Fibroblast of lung (primary cell): ENCODE results near the gene TNIK. TPM values are rescaled to one million over a fixed set of nuclear protein-coding genes. Genes with fewer than 3 reads are reported as not detected.
A peak's percentile ranks its signal among the peaks of the same experiment; 100 is the strongest.

ENCODE experiments used
- DNase-seq, 2 donors: peaks; one replicate each; pipeline versions ENCODE4 v3.0.0 to v3.0.0-alpha.2; 2010; ENCODE audit warnings: low read depth in 2 of 2
- H2AFZ ChIP-seq: 2 replicates; pipeline ENCODE4 v1.5.1; 2012; ENCODE audit warnings: low read length, control low read depth, inconsistent platforms
- H3K27ac ChIP-seq: 2 replicates; pipeline ENCODE4 v1.5.1; 2011; ENCODE audit warnings: low read length, control low read depth; ENCODE audit not compliant: insufficient read depth
- H3K27me3 ChIP-seq: 2 replicates; pipeline ENCODE4 v1.5.1; 2011; ENCODE audit warnings: mild to moderate bottlenecking, low read length; ENCODE audit not compliant: control insufficient read depth, insufficient read depth
- H3K36me3 ChIP-seq: 2 replicates; pipeline ENCODE4 v1.5.1; 2011; ENCODE audit warnings: low read length; ENCODE audit not compliant: control insufficient read depth, insufficient read depth
- H3K4me1 ChIP-seq: 2 replicates; pipeline ENCODE4 v1.5.1; 2011; ENCODE audit warnings: low read length; ENCODE audit not compliant: control insufficient read depth, insufficient read depth; ENCODE audit errors: extremely low read depth
- H3K4me2 ChIP-seq: 2 replicates; pipeline ENCODE4 v1.5.1; 2011; ENCODE audit warnings: low read length, control low read depth; ENCODE audit not compliant: insufficient read depth; ENCODE audit errors: extremely low read depth
- H3K4me3 ChIP-seq, 4 experiments: fragments of 200-600 bp in 1 of 4; sonication (generic) in 1 of 4; replicated peaks in 1 of 4; 2 replicates each; pipeline ENCODE4 v1.5.1; 2011 to 2016; ENCODE audit warnings: low read length in 4 of 4, low read depth in 3 of 4, mild to moderate bottlenecking in 3 of 4, control low read depth in 2 of 4, inconsistent platforms in 1 of 4, mixed read lengths in 1 of 4; ENCODE audit not compliant: insufficient read depth in 1 of 4; ENCODE audit errors: control extremely low read depth in 1 of 4
- H3K79me2 ChIP-seq: 2 replicates; pipeline ENCODE4 v1.5.1; 2012; ENCODE audit warnings: mild to moderate bottlenecking, low read length, inconsistent platforms; ENCODE audit not compliant: control insufficient read depth, insufficient read depth
- H3K9ac ChIP-seq: 2 replicates; pipeline ENCODE4 v1.5.1; 2011; ENCODE audit warnings: mild to moderate bottlenecking, low read length, control low read depth; ENCODE audit not compliant: insufficient read depth
- H3K9me3 ChIP-seq: 2 replicates; pipeline ENCODE4 v1.5.1; 2012; ENCODE audit warnings: low read depth, low read length; ENCODE audit not compliant: control insufficient read depth, insufficient read depth
- H4K20me1 ChIP-seq: 2 replicates; pipeline ENCODE4 v1.5.1; 2011; ENCODE audit warnings: low read length; ENCODE audit not compliant: control insufficient read depth, insufficient read depth; ENCODE audit errors: extremely low read depth
- EZH2 ChIP-seq: IDR thresholded peaks from 2 replicates; pipeline ENCODE4 v1.5.1; 2012; ENCODE audit warnings: low read length, control low read depth, mild to moderate bottlenecking; ENCODE audit errors: missing control alignments
- polyA plus RNA-seq, 2 donors: library from polyadenylated mRNA; depleted of rRNA in 1 of 2; stranded (reverse) in 1 of 2; unstranded in 1 of 2; fragments of >200 nt; gene quantifications; 2 replicates each; pipeline ENCODE4 v1.2.1, GENCODE V29; 2011 to 2012; ENCODE audit warnings: missing spikeins in 1 of 2
- total RNA-seq: library from RNA; depleted of rRNA; stranded (reverse); fragments of >200 nt; gene quantifications from 2 replicates; pipeline ENCODE4 v1.2.1, GENCODE V29; 2014
- TF ChIP-seq, protein P1 (sequence below), 2 donors: IDR thresholded peaks in 1 of 2; conservative IDR thresholded peaks in 1 of 2; 1 replicate in 1 of 2; 2 replicates in 1 of 2; pipeline ENCODE4 v1.5.1; 2011 to 2012; ENCODE audit warnings: low read length in 2 of 2, control low read depth in 1 of 2, inconsistent platforms in 1 of 2, low read depth in 1 of 2, mild to moderate bottlenecking in 1 of 2

Gene TNIK
- total and polyA plus RNA-seq, 2 donors (not counting 1 experiment from before 2014, with no cell fraction given), result 13.8 to 39.3 TPM

DNA sequence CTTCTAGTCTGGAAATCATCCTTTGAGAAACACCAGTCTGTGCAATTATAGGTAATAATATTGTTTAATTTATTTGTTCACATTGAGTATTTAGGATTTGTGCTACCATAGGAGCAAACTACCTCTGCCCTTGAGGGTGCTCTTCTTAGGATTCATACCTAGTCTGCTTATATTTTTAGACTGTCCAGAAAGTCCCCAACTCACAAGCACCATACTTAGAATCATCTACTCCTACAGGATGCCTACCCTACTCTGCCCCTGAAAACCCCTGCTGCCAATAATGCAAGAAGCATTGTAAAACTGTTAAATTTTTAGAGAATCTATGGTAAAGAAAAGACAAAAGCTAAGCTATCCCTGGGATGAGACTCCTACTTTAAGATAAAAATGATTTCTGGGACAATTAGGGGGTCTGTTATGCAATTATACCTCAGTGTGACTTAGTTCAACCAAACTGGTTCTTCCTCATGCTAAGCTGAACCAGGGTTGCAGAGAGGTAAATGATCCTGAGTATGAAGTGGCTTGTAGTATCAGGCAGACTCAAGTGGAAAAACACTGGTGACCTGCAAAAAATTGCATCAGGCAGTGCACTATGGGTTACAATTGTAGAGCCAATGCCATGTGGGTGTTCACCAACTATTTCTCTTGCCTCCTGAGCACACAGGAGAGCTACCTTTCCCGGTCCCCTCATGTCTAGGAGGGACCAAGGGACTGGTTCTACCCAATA lies 133.3 kb downstream of the TNIK start:
- H3K4me1 ChIP-seq, result no peaks in the 10 kb centered on the region
- H3K4me2 ChIP-seq, result no peak overlapping the region
- no peaks in the 10 kb centered on the region for H3K9me3 ChIP-seq
- no peak overlapping the region for H2AFZ ChIP-seq
- no peak overlapping the region for H3K27ac ChIP-seq
- TF ChIP-seq, protein P1, sequence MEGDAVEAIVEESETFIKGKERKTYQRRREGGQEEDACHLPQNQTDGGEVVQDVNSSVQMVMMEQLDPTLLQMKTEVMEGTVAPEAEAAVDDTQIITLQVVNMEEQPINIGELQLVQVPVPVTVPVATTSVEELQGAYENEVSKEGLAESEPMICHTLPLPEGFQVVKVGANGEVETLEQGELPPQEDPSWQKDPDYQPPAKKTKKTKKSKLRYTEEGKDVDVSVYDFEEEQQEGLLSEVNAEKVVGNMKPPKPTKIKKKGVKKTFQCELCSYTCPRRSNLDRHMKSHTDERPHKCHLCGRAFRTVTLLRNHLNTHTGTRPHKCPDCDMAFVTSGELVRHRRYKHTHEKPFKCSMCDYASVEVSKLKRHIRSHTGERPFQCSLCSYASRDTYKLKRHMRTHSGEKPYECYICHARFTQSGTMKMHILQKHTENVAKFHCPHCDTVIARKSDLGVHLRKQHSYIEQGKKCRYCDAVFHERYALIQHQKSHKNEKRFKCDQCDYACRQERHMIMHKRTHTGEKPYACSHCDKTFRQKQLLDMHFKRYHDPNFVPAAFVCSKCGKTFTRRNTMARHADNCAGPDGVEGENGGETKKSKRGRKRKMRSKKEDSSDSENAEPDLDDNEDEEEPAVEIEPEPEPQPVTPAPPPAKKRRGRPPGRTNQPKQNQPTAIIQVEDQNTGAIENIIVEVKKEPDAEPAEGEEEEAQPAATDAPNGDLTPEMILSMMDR (conservative IDR thresholded peaks at IDR 0.05 in 1 of 2, IDR thresholded peaks at IDR 0.05 in 1 of 2; ENCODE audit: low read depth in 1 of 2, low read length in 2 of 2), result no peak
- TF ChIP-seq EZH2, result no peak
- no peaks in the 10 kb centered on the region for H3K36me3 ChIP-seq
- DNase-seq, result no peak
- H4K20me1 ChIP-seq, result no peaks in the 10 kb centered on the region
- H3K9ac ChIP-seq, result no peak overlapping the region
- H3K79me2 ChIP-seq, result no peaks in the 10 kb centered on the region
- H3K4me3 ChIP-seq, result no peak overlapping the region
- no peaks in the 10 kb centered on the region for H3K27me3 ChIP-seq

DNA sequence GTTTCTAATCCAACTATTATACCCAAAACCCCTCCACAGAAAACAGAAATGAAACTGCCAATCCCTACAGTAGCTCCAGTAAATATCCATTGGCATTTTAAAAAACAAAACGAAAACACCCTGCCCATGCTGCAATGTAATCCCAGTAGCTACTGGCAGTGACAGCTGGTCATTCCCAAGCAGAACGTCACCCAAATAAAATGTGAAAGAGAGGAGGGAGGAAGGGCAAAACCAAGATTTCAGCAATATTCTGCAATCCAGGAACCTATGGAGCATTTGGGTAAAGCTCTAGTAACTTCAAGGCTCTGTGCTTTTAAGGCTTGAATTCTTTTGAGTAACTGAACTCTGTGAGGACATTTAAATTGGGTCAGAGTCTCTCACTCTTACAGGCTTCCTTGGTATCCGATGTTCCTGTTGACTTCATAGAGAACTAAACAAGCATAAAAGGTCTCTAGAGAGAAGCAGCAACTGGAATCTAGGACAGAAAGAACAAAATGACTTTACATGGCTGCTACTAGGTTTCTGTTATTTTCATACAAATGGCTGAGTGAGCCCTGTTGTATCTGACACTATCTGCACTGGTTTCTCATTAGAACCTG lies 136.2 kb downstream of the TNIK start:
- H3K9me3 ChIP-seq, result no peaks in the 10 kb centered on the region
- H3K4me3 ChIP-seq, result peak overlapping the region in 1 of 4 experiments; percentile 2
- DNase-seq, result peak in 1 of 2 donors; percentile 74
- H3K9ac ChIP-seq, result no peak overlapping the region
- H3K27me3 ChIP-seq, result no peaks in the 10 kb centered on the region
- no peak overlapping the region for H3K27ac ChIP-seq
- H3K4me2 ChIP-seq, result peak overlapping the region; percentile 68
- no peaks in the 10 kb centered on the region for H3K79me2 ChIP-seq
- no peak overlapping the region for H2AFZ ChIP-seq
- no peaks in the 10 kb centered on the region for H4K20me1 ChIP-seq
- TF ChIP-seq EZH2, result no peak
- TF ChIP-seq, protein P1 (conservative IDR thresholded peaks at IDR 0.05 in 1 of 2, IDR thresholded peaks at IDR 0.05 in 1 of 2; ENCODE audit: low read depth in 1 of 2, low read length in 2 of 2), result no peak
- H3K36me3 ChIP-seq, result no peaks in the 10 kb centered on the region
- peaks cover 5% of the 10 kb centered on the region for H3K4me1 ChIP-seq

DNA sequence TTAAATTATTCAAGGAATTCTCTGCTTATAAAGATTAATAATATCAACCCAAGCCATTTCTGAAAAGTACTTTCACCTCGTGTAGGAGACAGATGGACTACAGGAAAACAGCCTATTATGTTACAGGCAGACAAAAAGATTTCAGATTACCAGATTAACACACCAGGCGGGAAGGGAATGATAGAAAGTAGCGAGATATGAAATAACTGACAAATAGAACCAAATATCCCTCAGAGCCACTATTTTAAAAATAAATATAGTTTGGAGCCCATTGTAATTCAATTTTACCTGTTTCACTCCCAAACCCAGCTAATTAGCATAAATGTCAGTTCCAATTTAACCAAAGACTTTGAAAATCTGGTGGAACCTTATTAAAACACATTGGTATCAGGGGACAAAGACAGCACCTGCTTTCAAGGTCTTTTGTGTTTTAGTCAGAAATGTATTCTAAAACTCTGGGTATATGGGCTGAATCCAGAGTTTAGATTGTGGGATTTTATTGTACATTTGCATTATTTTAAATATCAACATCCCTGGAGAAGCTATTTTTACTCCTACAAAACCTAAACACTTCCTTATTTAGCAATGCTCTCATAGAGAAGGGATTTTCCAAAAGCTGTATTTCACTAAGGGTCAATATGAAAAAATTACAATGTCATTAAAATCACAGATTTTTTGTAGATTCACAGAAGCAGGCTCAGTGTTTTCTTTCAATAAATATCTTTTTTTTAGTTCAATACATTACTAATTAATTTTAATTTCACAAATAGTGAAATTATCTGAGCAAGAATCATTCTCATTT lies 138.4 kb downstream of the TNIK start:
- DNase-seq, result no peak
- H3K9ac ChIP-seq, result no peak overlapping the region
- H3K4me2 ChIP-seq, result peak overlapping the region; percentile 35

More for the DNA sequence above, 138.4 kb downstream of the TNIK start:
- H3K27me3 ChIP-seq, result no peaks in the 10 kb centered on the region
- no peaks in the 10 kb centered on the region for H4K20me1 ChIP-seq
- no peaks in the 10 kb centered on the region for H3K79me2 ChIP-seq
- no peak overlapping the region for H2AFZ ChIP-seq
- no peak overlapping the region for H3K27ac ChIP-seq
- peaks cover 5% of the 10 kb centered on the region for H3K4me1 ChIP-seq
- TF ChIP-seq, protein P1 (conservative IDR thresholded peaks at IDR 0.05 in 1 of 2, IDR thresholded peaks at IDR 0.05 in 1 of 2; ENCODE audit: low read depth in 1 of 2, low read length in 2 of 2), result no peak
- TF ChIP-seq EZH2, result no peak
- H3K36me3 ChIP-seq, result no peaks in the 10 kb centered on the region
- no peaks in the 10 kb centered on the region for H3K9me3 ChIP-seq
- H3K4me3 ChIP-seq, result no peak overlapping the region
